ENCODE measurements around the gene WT1. TPM values are rescaled to one million over a fixed set of nuclear protein-coding genes. Genes with fewer than 3 reads are reported as not detected.

WT1 gene
- polyA plus RNA-seq, 1 donor from 2014 or later = not detected

DNA sequence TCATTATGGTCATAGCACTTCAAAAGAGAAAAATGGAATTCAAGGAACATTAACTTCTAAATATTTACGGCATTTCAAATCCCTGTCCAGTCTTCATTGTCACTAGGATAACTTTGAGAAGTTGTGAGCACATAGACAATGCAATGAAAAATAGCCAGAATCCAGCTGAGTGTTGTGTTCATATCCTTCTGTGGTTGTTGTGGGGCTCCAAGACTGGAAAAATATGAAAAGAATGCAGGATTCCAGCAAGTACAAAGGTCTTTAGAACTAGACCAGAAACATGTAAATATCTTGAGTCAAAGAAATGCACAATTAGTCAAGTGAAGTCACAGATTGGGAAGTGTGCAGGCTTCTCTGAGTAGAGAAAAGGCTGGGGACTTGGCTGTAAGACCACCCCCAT lies 68.7 kb downstream of the WT1 start:
- TF ChIP-seq MXI1 (conservative IDR thresholded peaks at IDR 0.05; ENCODE audit: poor library complexity, severe bottlenecking) (no peak), EP300 (conservative IDR thresholded peaks at IDR 0.05; ENCODE audit: poor library complexity, severe bottlenecking) (no peak), EZH2 (IDR thresholded peaks at IDR 0.05; ENCODE audit: borderline replicate concordance, insufficient read depth, low read length, poor library complexity, severe bottlenecking) (no peak), SMC3 (conservative IDR thresholded peaks at IDR 0.05; ENCODE audit: poor library complexity) (no peak)
- Histone ChIP-seq H4K20me1 (ENCODE audit: insufficient read depth) (no peaks in the 10 kb centered on the region), H3K9me2 (ENCODE audit: insufficient read depth, low read length) (no peaks in the 10 kb centered on the region), H3K27me3 (ENCODE audit: insufficient read depth, low read depth, low read length) (no peaks in the 10 kb centered on the region), H3K4me2 (ENCODE audit: low read length) (no peak overlapping the region), H3K9me3 (ENCODE audit: low read length) (no peaks in the 10 kb centered on the region), H3K27ac (ENCODE audit: low read length) (no peak overlapping the region), H3K4me3 (ENCODE audit: low read length) (no peak overlapping the region), H3F3A (ENCODE audit: insufficient read depth, low read length, poor library complexity, severe bottlenecking) (no peaks in the 10 kb centered on the region), H3K79me2 (replicated peaks; ENCODE audit: insufficient read depth, low read length) (no peaks in the 10 kb centered on the region), H3K9ac (ENCODE audit: low read length) (no peak overlapping the region), H2AFZ (ENCODE audit: low read depth, low read length) (no peak overlapping the region), H3K36me3 (ENCODE audit: insufficient read depth, low read length) (no peaks in the 10 kb centered on the region)

DNA sequence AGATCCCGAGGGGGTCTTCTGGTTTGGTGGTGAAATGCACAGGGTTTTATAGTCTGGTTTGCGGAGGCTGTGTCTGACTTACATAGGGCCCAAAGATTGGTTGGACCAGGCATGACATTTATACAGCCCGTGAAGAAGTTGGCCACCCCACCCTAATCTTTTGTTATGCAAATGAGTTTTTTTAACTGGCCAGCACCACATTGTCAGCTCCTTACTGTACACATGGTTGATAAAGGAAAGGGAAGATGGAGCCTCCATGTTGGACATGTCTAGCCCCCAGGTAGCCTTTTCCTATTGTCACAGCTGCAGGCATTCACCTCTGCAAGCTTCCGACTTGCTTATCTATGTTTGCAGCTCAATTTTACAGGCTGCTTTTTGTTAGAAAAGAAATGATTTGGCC lies 70.1 kb downstream of the WT1 start:
- no peak overlapping the region for H3K27ac ChIP-seq (ENCODE audit: low read length)
- H3K4me2 ChIP-seq (ENCODE audit: low read length) = no peak overlapping the region
- H3K9me3 ChIP-seq (ENCODE audit: low read length) = no peaks in the 10 kb centered on the region
- H3K9ac ChIP-seq (ENCODE audit: low read length) = no peak overlapping the region
- H3K36me3 ChIP-seq (ENCODE audit: insufficient read depth, low read length) = no peaks in the 10 kb centered on the region
- H3K4me3 ChIP-seq (ENCODE audit: low read length) = no peak overlapping the region
- no peaks in the 10 kb centered on the region for H3K9me2 ChIP-seq (ENCODE audit: insufficient read depth, low read length)
- TF ChIP-seq, protein P1, sequence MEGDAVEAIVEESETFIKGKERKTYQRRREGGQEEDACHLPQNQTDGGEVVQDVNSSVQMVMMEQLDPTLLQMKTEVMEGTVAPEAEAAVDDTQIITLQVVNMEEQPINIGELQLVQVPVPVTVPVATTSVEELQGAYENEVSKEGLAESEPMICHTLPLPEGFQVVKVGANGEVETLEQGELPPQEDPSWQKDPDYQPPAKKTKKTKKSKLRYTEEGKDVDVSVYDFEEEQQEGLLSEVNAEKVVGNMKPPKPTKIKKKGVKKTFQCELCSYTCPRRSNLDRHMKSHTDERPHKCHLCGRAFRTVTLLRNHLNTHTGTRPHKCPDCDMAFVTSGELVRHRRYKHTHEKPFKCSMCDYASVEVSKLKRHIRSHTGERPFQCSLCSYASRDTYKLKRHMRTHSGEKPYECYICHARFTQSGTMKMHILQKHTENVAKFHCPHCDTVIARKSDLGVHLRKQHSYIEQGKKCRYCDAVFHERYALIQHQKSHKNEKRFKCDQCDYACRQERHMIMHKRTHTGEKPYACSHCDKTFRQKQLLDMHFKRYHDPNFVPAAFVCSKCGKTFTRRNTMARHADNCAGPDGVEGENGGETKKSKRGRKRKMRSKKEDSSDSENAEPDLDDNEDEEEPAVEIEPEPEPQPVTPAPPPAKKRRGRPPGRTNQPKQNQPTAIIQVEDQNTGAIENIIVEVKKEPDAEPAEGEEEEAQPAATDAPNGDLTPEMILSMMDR (IDR thresholded peaks at IDR 0.05; ENCODE audit: poor library complexity, severe bottlenecking) = no peak
- H3F3A ChIP-seq (ENCODE audit: insufficient read depth, low read length, poor library complexity, severe bottlenecking) = no peaks in the 10 kb centered on the region
- no peak overlapping the region for H2AFZ ChIP-seq (ENCODE audit: low read depth, low read length)
- H4K20me1 ChIP-seq (ENCODE audit: insufficient read depth) = no peaks in the 10 kb centered on the region
- H3K79me2 ChIP-seq (replicated peaks; ENCODE audit: insufficient read depth, low read length) = no peaks in the 10 kb centered on the region
- no peaks in the 10 kb centered on the region for H3K27me3 ChIP-seq (ENCODE audit: insufficient read depth, low read depth, low read length)

DNA sequence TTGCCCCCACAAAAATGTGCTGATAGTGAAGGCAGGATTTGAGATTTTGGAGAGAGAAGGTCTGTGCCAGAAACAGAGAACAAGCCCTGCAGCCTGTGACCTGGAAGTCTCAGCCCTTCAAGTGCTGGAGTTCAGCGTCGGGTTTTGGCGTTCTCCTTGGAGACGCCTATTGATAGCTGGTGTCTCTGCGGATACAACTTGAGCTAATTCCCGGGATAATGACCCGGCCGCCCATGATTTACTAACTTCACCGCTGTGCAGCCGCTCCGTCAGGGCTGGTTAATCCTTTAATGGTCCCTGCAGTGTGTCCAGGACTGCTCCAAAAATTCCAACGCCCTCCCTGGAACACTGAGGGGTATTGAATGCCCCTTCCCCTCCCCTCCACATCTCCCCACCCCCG lies 76.6 kb downstream of the WT1 start:
- H3K4me2 ChIP-seq (ENCODE audit: low read length) = no peak overlapping the region

More for the DNA sequence above, 76.6 kb downstream of the WT1 start:
- Histone ChIP-seq H3K9me3 (ENCODE audit: low read length) (no peaks in the 10 kb centered on the region), H3K9ac (ENCODE audit: low read length) (no peak overlapping the region), H3K27me3 (ENCODE audit: insufficient read depth, low read depth, low read length) (no peaks in the 10 kb centered on the region), H3F3A (ENCODE audit: insufficient read depth, low read length, poor library complexity, severe bottlenecking) (no peaks in the 10 kb centered on the region), H4K20me1 (ENCODE audit: insufficient read depth) (no peaks in the 10 kb centered on the region), H3K9me2 (ENCODE audit: insufficient read depth, low read length) (no peaks in the 10 kb centered on the region), H3K36me3 (ENCODE audit: insufficient read depth, low read length) (no peaks in the 10 kb centered on the region), H3K4me3 (ENCODE audit: low read length) (no peak overlapping the region), H3K27ac (ENCODE audit: low read length) (no peak overlapping the region), H3K79me2 (replicated peaks; ENCODE audit: insufficient read depth, low read length) (no peaks in the 10 kb centered on the region), H2AFZ (ENCODE audit: low read depth, low read length) (no peak overlapping the region)
- TF ChIP-seq EP300 (conservative IDR thresholded peaks at IDR 0.05; ENCODE audit: poor library complexity, severe bottlenecking) (no peak), POLR2AphosphoS5 (IDR thresholded peaks at IDR 0.05) (no peak), TAF1 (IDR thresholded peaks at IDR 0.05; ENCODE audit: low read depth) (no peak), MXI1 (conservative IDR thresholded peaks at IDR 0.05; ENCODE audit: poor library complexity, severe bottlenecking) (no peak), SMC3 (conservative IDR thresholded peaks at IDR 0.05; ENCODE audit: poor library complexity) (no peak), RAD21 (conservative IDR thresholded peaks at IDR 0.05) (no peak)
- TF ChIP-seq, protein P2, sequence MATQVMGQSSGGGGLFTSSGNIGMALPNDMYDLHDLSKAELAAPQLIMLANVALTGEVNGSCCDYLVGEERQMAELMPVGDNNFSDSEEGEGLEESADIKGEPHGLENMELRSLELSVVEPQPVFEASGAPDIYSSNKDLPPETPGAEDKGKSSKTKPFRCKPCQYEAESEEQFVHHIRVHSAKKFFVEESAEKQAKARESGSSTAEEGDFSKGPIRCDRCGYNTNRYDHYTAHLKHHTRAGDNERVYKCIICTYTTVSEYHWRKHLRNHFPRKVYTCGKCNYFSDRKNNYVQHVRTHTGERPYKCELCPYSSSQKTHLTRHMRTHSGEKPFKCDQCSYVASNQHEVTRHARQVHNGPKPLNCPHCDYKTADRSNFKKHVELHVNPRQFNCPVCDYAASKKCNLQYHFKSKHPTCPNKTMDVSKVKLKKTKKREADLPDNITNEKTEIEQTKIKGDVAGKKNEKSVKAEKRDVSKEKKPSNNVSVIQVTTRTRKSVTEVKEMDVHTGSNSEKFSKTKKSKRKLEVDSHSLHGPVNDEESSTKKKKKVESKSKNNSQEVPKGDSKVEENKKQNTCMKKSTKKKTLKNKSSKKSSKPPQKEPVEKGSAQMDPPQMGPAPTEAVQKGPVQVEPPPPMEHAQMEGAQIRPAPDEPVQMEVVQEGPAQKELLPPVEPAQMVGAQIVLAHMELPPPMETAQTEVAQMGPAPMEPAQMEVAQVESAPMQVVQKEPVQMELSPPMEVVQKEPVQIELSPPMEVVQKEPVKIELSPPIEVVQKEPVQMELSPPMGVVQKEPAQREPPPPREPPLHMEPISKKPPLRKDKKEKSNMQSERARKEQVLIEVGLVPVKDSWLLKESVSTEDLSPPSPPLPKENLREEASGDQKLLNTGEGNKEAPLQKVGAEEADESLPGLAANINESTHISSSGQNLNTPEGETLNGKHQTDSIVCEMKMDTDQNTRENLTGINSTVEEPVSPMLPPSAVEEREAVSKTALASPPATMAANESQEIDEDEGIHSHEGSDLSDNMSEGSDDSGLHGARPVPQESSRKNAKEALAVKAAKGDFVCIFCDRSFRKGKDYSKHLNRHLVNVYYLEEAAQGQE (IDR thresholded peaks at IDR 0.05; ENCODE audit: borderline replicate concordance) = no peak

Measured in neural cell (in vitro differentiated cells).